Neural progenitor cell (in vitro differentiated cells): ENCODE measurements around the gene MBD1.

Source experiments
- CTCF ChIP-seq: fragments of 200-600 bp; sonication (generic); IDR thresholded peaks from 2 replicates; pipeline ENCODE4 v1.5.1; 2017; ENCODE audit warnings: antibody characterized with exemption, mild to moderate bottlenecking
- EZH2 ChIP-seq: fragments of 200-600 bp; sonication (generic); IDR thresholded peaks from 2 replicates; pipeline ENCODE4 v1.6.1; 2017; ENCODE audit warnings: antibody characterized with exemption, mild to moderate bottlenecking, moderate library complexity

- TF ChIP-seq CTCF (no peak), EZH2 (no peak)
Measured at GRCh38 chr18:50315100-50315871, 34.0 kb upstream of the MBD1 start.
